ENCODE results near the gene CA10.

Gene CA10

GRCh38 chr17:51608251-51608933, 550.1 kb downstream of the CA10 start:
- no peak overlapping the region for H2BK120ac ChIP-seq (ENCODE audit: low read depth, low read length)
- H2BK12ac ChIP-seq (ENCODE audit: low read length): no peak overlapping the region
- DNase-seq (ENCODE audit: low spot score): no peak
- H3K4ac ChIP-seq (ENCODE audit: low read length): no peak overlapping the region
- H3K9ac ChIP-seq (ENCODE audit: low read depth, low read length, poor library complexity): no peak overlapping the region
- no peak overlapping the region for H3K27ac ChIP-seq (replicated peaks; ENCODE audit: low read length)
- H3K27me3 ChIP-seq (ENCODE audit: control insufficient read depth in 3 of 3, insufficient read depth in 3 of 3, low read depth in 1 of 3, low read length in 3 of 3): no peaks in the 10 kb centered on the region
- peaks cover 0 to 6% of the 10 kb centered on the region in 2 donors for H3K4me1 ChIP-seq (ENCODE audit: control insufficient read depth in 2 of 2, insufficient read depth in 1 of 2, low read depth in 1 of 2, low read length in 2 of 2)
- no peak overlapping the region for H3K23ac ChIP-seq (ENCODE audit: low read depth, low read length, poor library complexity)
- no peak overlapping the region for H4K8ac ChIP-seq (ENCODE audit: low read depth, low read length)
- no peak overlapping the region for H3K4me2 ChIP-seq (ENCODE audit: insufficient read depth, low read length, poor library complexity, severe bottlenecking)
- WGBS, 2 donors (ENCODE audit: extremely low coverage in 2 of 2, insufficient read length in 2 of 2, insufficient replicate concordance in 1 of 2): no CpG with 5 or more reads among the region's 9 CpGs
- H3K18ac ChIP-seq (ENCODE audit: low read length): no peak overlapping the region
- no peaks in the 10 kb centered on the region for H3K9me3 ChIP-seq (replicated peaks in 1 of 2; ENCODE audit: control insufficient read depth in 2 of 2, insufficient read depth in 1 of 2, low read depth in 1 of 2, low read length in 2 of 2)
- H3K36me3 ChIP-seq (replicated peaks in 1 of 2; ENCODE audit: control insufficient read depth in 2 of 2, insufficient read depth in 2 of 2, low read length in 2 of 2): no peaks in the 10 kb centered on the region
- no peak overlapping the region for H2AK5ac ChIP-seq (ENCODE audit: low read depth, low read length)
- no peak overlapping the region for H4K91ac ChIP-seq (ENCODE audit: low read depth, low read length, poor library complexity)
- H3K14ac ChIP-seq (ENCODE audit: low read length): no peak overlapping the region
- no peak overlapping the region for H3K4me3 ChIP-seq (ENCODE audit: low read length in 2 of 2)
- no peak overlapping the region for H2AFZ ChIP-seq (ENCODE audit: low read length)
- no peaks in the 10 kb centered on the region for H3K79me1 ChIP-seq (ENCODE audit: low read depth, low read length)
- H2BK5ac ChIP-seq (ENCODE audit: low read length): no peak overlapping the region
- no peak overlapping the region for H2BK15ac ChIP-seq (ENCODE audit: low read length)

GRCh38 chr17:51607512-51607911, 551.0 kb downstream of the CA10 start:
- Histone ChIP-seq H2BK15ac (ENCODE audit: low read length) (no peak overlapping the region), H3K9ac (ENCODE audit: low read depth, low read length, poor library complexity) (no peak overlapping the region), H3K4ac (ENCODE audit: low read length) (no peak overlapping the region), H3K79me1 (ENCODE audit: low read depth, low read length) (no peaks in the 10 kb centered on the region), H2BK12ac (ENCODE audit: low read length) (no peak overlapping the region), H3K23ac (ENCODE audit: low read depth, low read length, poor library complexity) (no peak overlapping the region), H3K14ac (ENCODE audit: low read length) (no peak overlapping the region), H3K18ac (ENCODE audit: low read length) (no peak overlapping the region), H3K4me2 (ENCODE audit: insufficient read depth, low read length, poor library complexity, severe bottlenecking) (no peak overlapping the region), H2AK5ac (ENCODE audit: low read depth, low read length) (no peak overlapping the region), H3K27ac (replicated peaks; ENCODE audit: low read length) (no peak overlapping the region), H2BK120ac (ENCODE audit: low read depth, low read length) (no peak overlapping the region), H4K8ac (ENCODE audit: low read depth, low read length) (no peak overlapping the region), H3K9me3 (replicated peaks in 1 of 2; ENCODE audit: control insufficient read depth in 2 of 2, insufficient read depth in 1 of 2, low read depth in 1 of 2, low read length in 2 of 2) (no peaks in the 10 kb centered on the region), H3K4me3 (ENCODE audit: low read length in 2 of 2) (no peak overlapping the region), H2BK5ac (ENCODE audit: low read length) (no peak overlapping the region), H3K36me3 (replicated peaks in 1 of 2; ENCODE audit: control insufficient read depth in 2 of 2, insufficient read depth in 2 of 2, low read length in 2 of 2) (no peaks in the 10 kb centered on the region), H4K91ac (ENCODE audit: low read depth, low read length, poor library complexity) (no peak overlapping the region), H3K4me1 (ENCODE audit: control insufficient read depth in 2 of 2, insufficient read depth in 1 of 2, low read depth in 1 of 2, low read length in 2 of 2) (peaks cover 0 to 6% of the 10 kb centered on the region in 2 donors), H2AFZ (ENCODE audit: low read length) (no peak overlapping the region), H3K27me3 (ENCODE audit: control insufficient read depth in 3 of 3, insufficient read depth in 3 of 3, low read depth in 1 of 3, low read length in 3 of 3) (no peaks in the 10 kb centered on the region)
- WGBS, 2 donors (ENCODE audit: extremely low coverage in 2 of 2, insufficient read length in 2 of 2, insufficient replicate concordance in 1 of 2): no CpG with 5 or more reads among the region's 2 CpGs
- no peak for DNase-seq (ENCODE audit: low spot score)

- H3K9me3 ChIP-seq (replicated peaks in 1 of 2; ENCODE audit: control insufficient read depth in 2 of 2, insufficient read depth in 1 of 2, low read depth in 1 of 2, low read length in 2 of 2): no peaks in the 10 kb centered on the region
- H3K4ac ChIP-seq (ENCODE audit: low read length): no peak overlapping the region
- H3K14ac ChIP-seq (ENCODE audit: low read length): no peak overlapping the region
- no peak for DNase-seq (ENCODE audit: low spot score)
- no peaks in the 10 kb centered on the region for H3K36me3 ChIP-seq (replicated peaks in 1 of 2; ENCODE audit: control insufficient read depth in 2 of 2, insufficient read depth in 2 of 2, low read length in 2 of 2)
- H3K79me1 ChIP-seq (ENCODE audit: low read depth, low read length): no peaks in the 10 kb centered on the region
- H2AK5ac ChIP-seq (ENCODE audit: low read depth, low read length): no peak overlapping the region
- H3K9ac ChIP-seq (ENCODE audit: low read depth, low read length, poor library complexity): no peak overlapping the region
- no peak overlapping the region for H3K23ac ChIP-seq (ENCODE audit: low read depth, low read length, poor library complexity)
- no peak overlapping the region for H3K27ac ChIP-seq (replicated peaks; ENCODE audit: low read length)
- WGBS, 2 donors (ENCODE audit: extremely low coverage in 2 of 2, insufficient read length in 2 of 2, insufficient replicate concordance in 1 of 2): no CpG with 5 or more reads among the region's 2 CpGs
- H2AFZ ChIP-seq (ENCODE audit: low read length): no peak overlapping the region
- H3K27me3 ChIP-seq (ENCODE audit: control insufficient read depth in 3 of 3, insufficient read depth in 3 of 3, low read depth in 1 of 3, low read length in 3 of 3): no peaks in the 10 kb centered on the region
- H3K4me3 ChIP-seq (ENCODE audit: low read length in 2 of 2): no peak overlapping the region
- no peak overlapping the region for H2BK12ac ChIP-seq (ENCODE audit: low read length)
- H4K91ac ChIP-seq (ENCODE audit: low read depth, low read length, poor library complexity): no peak overlapping the region
- H2BK5ac ChIP-seq (ENCODE audit: low read length): no peak overlapping the region
- H2BK15ac ChIP-seq (ENCODE audit: low read length): no peak overlapping the region
- no peak overlapping the region for H4K8ac ChIP-seq (ENCODE audit: low read depth, low read length)
- H3K4me1 ChIP-seq (ENCODE audit: control insufficient read depth in 2 of 2, insufficient read depth in 1 of 2, low read depth in 1 of 2, low read length in 2 of 2): peaks cover 0 to 6% of the 10 kb centered on the region in 2 donors
- H3K4me2 ChIP-seq (ENCODE audit: insufficient read depth, low read length, poor library complexity, severe bottlenecking): no peak overlapping the region
- no peak overlapping the region for H3K18ac ChIP-seq (ENCODE audit: low read length)
- H2BK120ac ChIP-seq (ENCODE audit: low read depth, low read length): no peak overlapping the region
Measured at GRCh38 chr17:51604299-51605020, 554.1 kb downstream of the CA10 start.

DNA sequence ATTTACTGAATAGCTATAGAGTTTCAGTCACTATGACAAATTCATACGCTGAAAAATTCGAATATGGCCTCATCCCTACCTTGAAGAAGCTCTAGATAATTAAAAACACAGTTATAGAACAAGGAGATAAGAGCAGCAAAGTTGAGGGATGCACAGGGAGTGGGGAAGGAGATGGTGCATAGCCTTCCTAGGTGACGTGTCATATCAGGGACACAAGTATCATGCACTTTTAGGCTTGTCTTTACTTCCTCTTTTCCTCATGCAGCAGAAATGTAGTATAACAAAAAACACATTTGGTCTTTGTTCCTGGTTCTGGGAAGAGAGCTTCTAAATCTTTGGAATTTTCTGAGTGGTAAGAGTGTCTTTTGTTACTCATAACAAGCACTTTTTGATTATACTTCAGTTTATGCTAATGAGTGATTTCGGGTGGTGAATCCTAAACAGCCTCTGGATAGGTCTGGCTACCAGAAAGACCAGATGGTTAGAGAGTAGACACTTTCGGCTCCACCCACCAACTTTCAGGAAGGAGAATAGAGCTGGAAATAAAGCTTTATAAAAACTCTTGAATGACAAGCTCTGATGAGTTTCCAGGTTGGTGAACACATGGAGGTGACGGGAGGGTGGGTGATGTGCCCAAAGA, 556.8 kb downstream of the CA10 start:
- Histone ChIP-seq H2BK5ac (ENCODE audit: low read length) (no peak overlapping the region), H3K9ac (ENCODE audit: low read depth, low read length, poor library complexity) (no peak overlapping the region), H3K9me3 (replicated peaks in 1 of 2; ENCODE audit: control insufficient read depth in 2 of 2, insufficient read depth in 1 of 2, low read depth in 1 of 2, low read length in 2 of 2) (no peaks in the 10 kb centered on the region), H4K91ac (ENCODE audit: low read depth, low read length, poor library complexity) (no peak overlapping the region), H3K27me3 (ENCODE audit: control insufficient read depth in 3 of 3, insufficient read depth in 3 of 3, low read depth in 1 of 3, low read length in 3 of 3) (no peaks in the 10 kb centered on the region), H2BK15ac (ENCODE audit: low read length) (no peak overlapping the region), H4K8ac (ENCODE audit: low read depth, low read length) (no peak overlapping the region), H3K14ac (ENCODE audit: low read length) (no peak overlapping the region), H3K4me2 (ENCODE audit: insufficient read depth, low read length, poor library complexity, severe bottlenecking) (no peak overlapping the region), H3K4me1 (ENCODE audit: control insufficient read depth in 2 of 2, insufficient read depth in 1 of 2, low read depth in 1 of 2, low read length in 2 of 2) (no peaks in the 10 kb centered on the region), H3K79me1 (ENCODE audit: low read depth, low read length) (no peaks in the 10 kb centered on the region), H2AK5ac (ENCODE audit: low read depth, low read length) (no peak overlapping the region), H3K4ac (ENCODE audit: low read length) (no peak overlapping the region), H2BK120ac (ENCODE audit: low read depth, low read length) (no peak overlapping the region), H2BK12ac (ENCODE audit: low read length) (no peak overlapping the region), H3K36me3 (replicated peaks in 1 of 2; ENCODE audit: control insufficient read depth in 2 of 2, insufficient read depth in 2 of 2, low read length in 2 of 2) (no peaks in the 10 kb centered on the region), H2AFZ (ENCODE audit: low read length) (no peak overlapping the region), H3K27ac (replicated peaks; ENCODE audit: low read length) (no peak overlapping the region), H3K23ac (ENCODE audit: low read depth, low read length, poor library complexity) (no peak overlapping the region), H3K4me3 (ENCODE audit: low read length in 2 of 2) (no peak overlapping the region), H3K18ac (ENCODE audit: low read length) (no peak overlapping the region)
- no peak for DNase-seq (ENCODE audit: low spot score)
- no CpG with 5 or more reads among the region's 6 CpGs for WGBS, 2 donors (ENCODE audit: extremely low coverage in 2 of 2, insufficient read length in 2 of 2, insufficient replicate concordance in 1 of 2)
